GM19397 (cell line): ENCODE measurements around the gene ASCL1.

Source experiments
- ATAC-seq: cut with Tn5 transposase; IDR thresholded peaks from one replicate; pipeline ENCODE4 v1.9.1; 2021; ENCODE audit warnings: mild to moderate bottlenecking, moderate library complexity; ENCODE audit not compliant: unreplicated experiment

Gene ASCL1

DNA sequence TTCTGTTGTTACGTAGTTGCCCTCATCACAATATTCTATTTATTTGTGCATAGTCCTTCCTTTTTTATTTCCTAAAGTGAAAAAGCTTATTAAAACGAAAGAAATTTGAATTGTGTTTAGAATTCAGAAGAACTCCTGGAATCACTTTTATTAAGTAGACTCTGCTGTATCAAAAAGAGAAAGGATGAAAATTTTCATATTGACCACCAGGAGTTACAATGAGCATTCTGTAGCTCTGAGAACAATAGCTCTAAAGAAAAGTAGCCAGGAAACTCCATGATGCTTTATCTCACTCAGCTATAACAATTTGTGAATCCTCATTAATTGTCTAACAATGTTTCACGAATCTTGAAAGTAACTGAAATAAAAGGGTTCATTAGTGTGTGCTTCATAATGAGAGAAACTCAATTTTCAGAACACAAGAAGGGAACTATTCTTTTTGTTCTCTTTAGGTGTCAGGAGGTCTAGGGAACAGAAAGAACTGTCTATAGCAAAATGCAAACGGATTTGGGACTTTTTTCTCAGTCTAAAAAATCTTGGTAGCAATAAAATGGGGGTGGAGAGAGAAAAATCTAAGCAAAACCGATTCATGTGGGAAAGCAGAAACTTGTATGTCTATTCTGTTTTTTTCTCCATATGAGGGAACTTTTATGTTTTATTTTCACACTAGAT, 19.3 kb downstream of the ASCL1 start:
- no peak for ATAC-seq

DNA sequence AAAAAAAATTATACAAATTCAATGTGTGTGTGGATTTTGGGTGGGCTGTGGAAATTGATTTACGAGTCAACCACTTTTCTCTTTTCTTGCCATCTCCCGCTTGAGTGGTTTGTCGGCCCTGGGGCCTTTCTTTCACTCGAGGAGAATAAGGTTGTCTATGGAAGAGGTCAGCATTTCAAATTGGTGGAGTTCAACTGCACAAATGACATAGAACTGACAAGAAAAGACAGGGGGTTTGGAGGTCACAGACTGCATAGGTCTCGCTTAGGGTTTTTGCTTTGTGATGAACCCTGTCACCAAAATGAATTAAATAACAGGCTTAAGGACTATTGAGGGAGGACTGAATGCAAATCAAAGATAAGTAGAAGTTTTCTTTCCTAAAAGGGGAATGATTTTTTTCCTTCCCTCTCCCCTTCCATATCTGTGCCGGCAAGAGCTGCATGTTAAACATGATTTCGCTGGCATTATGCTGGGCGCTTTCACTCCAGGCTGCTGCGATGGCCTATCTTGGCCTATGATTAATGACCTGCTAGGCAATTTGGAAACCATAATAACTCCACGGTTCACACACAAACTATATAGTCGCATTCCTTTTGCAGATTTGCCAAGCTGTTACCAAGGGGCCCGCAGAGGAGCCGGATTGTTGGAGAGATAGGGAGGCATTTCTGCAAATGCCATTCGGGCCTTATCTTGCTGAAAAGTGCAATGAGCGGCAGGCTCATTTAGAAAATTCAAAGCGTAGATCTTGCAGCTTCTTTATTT, 20.7 kb downstream of the ASCL1 start:
- ATAC-seq: no peak

- ATAC-seq: no peak
These were observed 22.9 kb downstream of the ASCL1 start for GRCh38 chr12:102980350-102980749.

- no peak for ATAC-seq
These were observed 32.9 kb downstream of the ASCL1 start for GRCh38 chr12:102990419-102990818.

DNA sequence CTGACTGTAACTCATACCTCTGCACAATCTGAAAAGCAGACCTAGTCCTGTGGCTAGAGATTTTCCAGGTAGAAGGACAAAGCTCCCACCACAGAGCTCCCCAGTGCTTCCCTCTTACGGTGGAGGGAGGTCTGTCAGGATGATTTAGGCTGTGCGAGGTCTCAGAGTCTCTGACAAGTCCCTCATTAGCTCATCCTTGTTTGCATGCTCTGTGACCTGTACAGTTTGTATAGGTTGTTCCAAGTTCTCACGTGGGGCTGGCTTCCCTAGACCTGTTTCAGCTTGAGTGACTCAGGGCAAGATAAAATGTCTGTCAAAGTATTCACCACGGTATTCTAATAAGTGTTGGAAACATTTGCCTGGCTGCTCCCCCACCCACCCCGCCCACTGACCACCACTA, 34.8 kb downstream of the ASCL1 start:
- ATAC-seq: no peak

- ATAC-seq: no peak
These were observed 35.2 kb downstream of the ASCL1 start for GRCh38 chr12:102992720-102993119.

GRCh38 chr12:102993537-102993936, 36.1 kb downstream of the ASCL1 start:
- no peak for ATAC-seq

GRCh38 chr12:102995372-102995771, 37.9 kb downstream of the ASCL1 start:
- ATAC-seq: no peak
